Gastrocnemius medialis (tissue), 4 donors: ENCODE results near the gene LIG4.

ENCODE experiments used
- CTCF ChIP-seq, 5 experiments: fragments of 450-650 bp in 3 of 5; fragments of 200-600 bp in 2 of 5; sonication (generic) in 2 of 5; IDR thresholded peaks in 4 of 5; conservative IDR thresholded peaks in 1 of 5; 1 replicate in 4 of 5; 2 replicates in 1 of 5; pipeline ENCODE4 v1.5.1; 2016 to 2019; ENCODE audit warnings: antibody characterized with exemption in 5 of 5, mild to moderate bottlenecking in 3 of 5, moderate library complexity in 3 of 5
- POLR2A ChIP-seq, 2 donors: fragments of 450-650 bp; IDR thresholded peaks; one replicate each; pipeline ENCODE4 v1.6.1; 2017; ENCODE audit warnings: antibody characterized with exemption in 2 of 2, mild to moderate bottlenecking in 2 of 2, moderate library complexity in 2 of 2

GRCh38 chr13:108195861-108196260 lies 19.5 kb downstream of the LIG4 start:
- TF ChIP-seq POLR2A (IDR thresholded peaks at IDR 0.05) (no peak), CTCF (IDR thresholded peaks at IDR 0.05 in 4 of 5, conservative IDR thresholded peaks at IDR 0.05 in 1 of 5) (no peak)
